Activated T-cell treated with anti-CD3 and anti-CD28 coated beads, Interleukin-2, amount 50 U/mL, for 48 hours (primary cell): ENCODE measurements around the gene NEUROG3.

Source experiments
- DNase-seq, 2 experiments: peaks; one replicate each; pipeline ENCODE4 v3.0.0-alpha.2; 2020

Gene NEUROG3

DNA sequence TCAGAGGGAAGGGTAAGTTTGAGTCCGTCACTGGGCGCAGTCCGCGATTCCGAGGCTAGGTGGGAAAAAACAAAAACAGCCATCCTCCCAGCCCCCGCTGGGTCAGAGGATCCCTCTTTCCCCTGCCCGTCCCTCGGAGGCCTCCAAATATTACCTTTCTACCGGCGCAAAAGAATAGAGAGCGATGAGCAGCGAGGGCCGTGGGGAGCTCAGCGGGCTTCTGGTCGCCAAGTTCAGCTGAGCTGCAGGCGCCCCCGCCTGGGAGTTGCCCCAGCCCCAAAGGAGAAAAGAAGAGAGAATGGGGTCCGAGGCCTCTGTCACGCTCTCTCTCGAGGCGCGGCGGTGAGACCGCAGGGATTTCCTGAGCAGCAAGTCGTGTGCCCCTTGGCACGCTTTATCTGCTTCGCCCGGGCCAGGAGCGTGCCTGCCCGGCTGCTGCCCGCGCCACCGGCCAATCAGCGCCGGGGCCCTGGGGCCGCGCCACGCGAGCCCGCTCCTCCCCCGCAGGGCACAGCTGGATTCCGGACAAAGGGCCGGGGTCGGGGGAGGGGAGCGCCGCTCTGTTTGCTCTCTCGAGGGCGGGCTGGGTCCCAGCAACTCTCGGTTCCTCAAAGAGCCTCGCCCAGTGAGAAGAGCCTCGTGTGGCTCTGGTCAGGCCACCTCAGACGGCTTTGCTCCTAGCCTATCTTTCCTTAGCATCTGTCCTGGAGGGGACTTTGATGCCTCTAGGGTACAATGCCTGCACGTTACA, at the start of gene NEUROG3:
NEUROG3 (minus strand) TSS at position 367 of the 751 bp plus-strand sequence. CDS start 379 bp downstream, outside the sequence.
- DNase-seq = peak in 1 of 2 experiments; percentile 33

DNA sequence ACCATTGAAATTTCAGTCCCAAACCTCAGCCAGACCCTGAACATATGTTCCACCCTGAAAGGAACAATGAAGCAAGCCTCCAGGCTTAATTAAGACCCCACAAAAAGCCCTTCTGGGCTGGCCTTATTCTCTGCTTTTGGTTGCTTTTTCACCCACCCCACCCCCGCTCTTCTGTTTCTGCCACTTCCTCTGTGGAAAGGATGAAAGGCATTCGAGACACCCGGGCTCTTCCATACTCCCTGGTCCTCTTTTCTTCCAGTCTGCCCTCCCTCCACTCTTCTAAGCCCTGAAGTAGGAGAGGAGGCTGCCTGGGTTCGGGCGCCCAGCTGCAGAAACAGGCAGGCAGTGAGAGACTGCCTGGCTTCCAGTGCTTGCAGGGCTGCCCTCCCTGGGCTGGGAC, 47.4 kb upstream of the NEUROG3 start:
- no peak for DNase-seq

DNA sequence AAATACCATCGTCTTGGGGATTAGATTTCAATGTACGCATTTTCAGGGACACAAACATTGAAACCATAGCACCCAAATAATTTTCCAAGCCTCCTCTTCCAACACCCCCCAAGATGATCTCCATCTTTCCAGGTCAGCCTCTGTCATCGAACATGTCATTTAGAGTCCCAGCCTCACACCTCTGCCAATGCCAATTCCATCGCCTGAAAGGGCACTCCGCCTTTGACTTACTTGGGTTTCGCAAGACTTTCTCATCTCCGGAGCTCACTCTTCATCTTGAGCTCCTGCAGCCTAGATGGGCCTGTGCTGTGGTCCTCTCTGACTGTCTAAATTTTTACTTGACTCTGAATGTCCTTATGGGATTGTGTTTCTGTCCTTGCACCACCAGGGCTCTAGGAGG, 46.4 kb upstream of the NEUROG3 start:
- no peak for DNase-seq

DNA sequence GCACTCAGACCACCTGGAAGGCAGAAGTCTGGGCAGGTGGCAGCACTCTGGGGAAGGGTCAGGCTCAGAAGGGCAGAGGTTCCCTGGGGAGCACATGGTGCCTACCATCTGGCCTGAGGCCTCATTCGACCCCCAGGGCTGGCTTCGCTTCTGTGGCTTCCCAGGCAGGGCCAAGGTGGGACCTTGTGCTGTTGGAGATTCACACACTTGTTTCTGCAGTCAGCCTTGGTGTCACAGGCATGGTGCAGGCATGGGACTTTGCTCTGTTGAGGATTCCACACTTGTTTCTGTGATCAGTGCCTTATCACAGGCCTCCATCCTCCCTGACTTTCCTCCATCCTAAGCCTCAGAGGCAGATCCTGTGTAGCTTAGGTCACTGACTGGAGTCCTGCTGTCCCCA, 45.5 kb upstream of the NEUROG3 start:
- no peak for DNase-seq

GRCh38 chr10:69616358-69616757, 43.1 kb upstream of the NEUROG3 start:
- DNase-seq = no peak

- DNase-seq = no peak
These were observed 40.9 kb upstream of the NEUROG3 start for GRCh38 chr10:69614130-69614529.

GRCh38 chr10:69612760-69613159, 39.5 kb upstream of the NEUROG3 start:
- no peak for DNase-seq

DNA sequence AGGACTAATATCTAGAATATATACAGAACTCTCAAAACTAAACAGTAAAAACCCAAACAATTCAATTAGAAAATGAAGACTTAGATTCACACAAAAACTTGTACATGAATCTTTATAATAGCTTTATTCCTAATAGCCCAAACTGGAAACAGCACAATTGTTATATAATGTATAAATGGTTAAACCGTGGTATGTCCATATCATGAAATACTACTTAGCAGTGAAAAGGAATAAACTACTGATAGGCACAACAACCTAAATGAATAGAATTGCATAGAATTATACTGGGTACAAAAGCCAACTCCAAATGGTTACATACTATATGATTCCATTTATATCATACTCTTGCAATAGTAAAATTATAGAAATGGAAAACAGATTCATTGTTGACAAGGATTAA, 35.9 kb upstream of the NEUROG3 start:
- no peak for DNase-seq

DNA sequence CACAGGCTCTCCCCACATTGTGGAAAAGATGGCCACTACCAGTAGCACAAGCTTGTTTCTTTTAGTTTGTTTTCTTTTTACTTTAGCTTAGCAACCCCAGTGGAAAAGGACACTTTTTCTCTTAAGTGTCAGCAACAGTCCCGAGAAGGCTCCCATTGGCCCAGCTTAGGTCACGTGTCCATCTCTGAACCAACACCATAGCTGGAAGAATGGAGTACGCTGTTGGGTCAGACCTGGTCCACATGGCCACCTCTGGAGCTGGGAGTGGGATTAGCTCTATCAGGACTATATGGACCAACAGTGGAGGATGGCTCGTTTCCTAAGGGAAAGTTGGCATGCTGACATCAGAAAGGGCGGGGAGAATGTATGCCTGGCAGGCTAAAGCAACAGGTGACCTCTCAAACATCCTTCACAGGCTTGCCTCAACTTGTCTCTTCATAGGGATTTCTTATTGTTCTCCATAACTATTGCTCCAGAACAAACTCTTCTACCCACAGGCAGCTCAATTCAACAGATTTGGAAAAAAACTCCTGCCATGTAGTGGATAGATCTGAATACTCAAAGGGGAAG, 27.6 kb upstream of the NEUROG3 start:
- no peak for DNase-seq

GRCh38 chr10:69588358-69588757, 15.1 kb upstream of the NEUROG3 start:
- DNase-seq = no peak

- DNase-seq = no peak
These were observed 11.4 kb upstream of the NEUROG3 start for GRCh38 chr10:69584624-69585023.

DNA sequence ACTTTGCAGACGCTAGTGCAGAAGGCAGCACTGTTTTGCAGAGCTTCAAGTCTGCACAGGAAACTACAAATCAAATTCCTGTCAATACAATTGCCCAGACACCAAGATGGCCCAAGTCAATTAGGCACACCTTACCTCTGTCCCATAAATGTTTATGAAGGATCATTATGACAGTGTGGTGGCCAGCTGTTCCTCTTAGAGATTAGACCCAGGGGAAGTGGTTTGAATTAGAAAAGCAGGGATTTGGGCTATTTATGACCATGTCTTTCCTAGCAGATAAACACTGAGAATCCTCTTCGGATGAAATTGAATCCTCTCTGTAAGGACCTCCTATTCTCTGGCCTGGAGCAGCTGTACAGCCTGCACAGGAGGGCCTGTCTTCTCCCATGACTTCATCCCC, 9.9 kb upstream of the NEUROG3 start:
- no peak for DNase-seq

DNA sequence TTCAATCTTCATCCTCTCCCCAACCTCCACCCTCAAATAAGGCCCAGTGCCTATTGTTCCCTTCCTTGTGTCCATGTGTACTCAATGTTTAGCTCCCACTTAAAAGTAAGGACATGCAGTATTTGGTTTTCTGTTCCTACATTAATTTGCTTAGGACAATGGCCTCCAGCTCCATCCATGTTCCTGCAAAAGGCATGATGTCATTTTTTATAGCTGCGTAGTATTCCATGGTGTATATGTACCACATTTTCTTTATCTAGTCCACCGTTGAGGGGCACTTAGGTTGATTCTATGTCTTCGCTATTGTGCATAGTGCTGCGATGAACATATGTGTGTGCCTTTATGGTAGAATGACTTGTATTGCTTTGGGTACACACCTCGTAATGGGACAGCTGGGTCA, 7.2 kb upstream of the NEUROG3 start:
- no peak for DNase-seq

DNA sequence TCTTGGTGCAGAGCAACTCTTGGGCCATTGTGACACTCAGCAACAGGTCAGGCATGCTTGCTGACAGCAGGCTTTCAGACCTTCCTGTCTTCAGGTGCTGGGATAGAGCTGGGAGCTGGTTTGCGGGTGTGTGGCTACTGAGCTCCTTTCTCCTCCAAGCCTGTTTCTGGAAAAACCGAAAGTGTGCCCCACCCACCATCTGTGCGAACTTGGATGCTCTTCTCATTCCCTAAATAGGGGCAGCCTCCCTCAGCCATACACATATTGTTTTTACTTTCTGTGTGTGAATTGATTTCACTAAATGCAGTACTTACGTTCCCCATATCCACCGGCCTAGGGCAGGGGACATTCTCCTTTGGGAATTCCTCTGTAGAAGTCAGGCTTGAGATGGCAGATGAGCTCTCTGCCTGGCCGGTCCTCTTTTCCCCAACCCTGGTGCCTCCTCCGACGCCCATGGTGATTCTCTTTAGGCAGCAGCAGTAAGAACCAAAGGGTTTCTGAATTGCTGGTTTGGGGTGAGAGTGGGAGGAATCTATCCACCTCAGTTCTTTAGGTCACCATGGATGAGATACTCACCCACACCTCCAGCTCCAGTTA, 6.3 kb upstream of the NEUROG3 start:
- DNase-seq = no peak

GRCh38 chr10:69578508-69578991, 5.3 kb upstream of the NEUROG3 start:
- no peak for DNase-seq

DNA sequence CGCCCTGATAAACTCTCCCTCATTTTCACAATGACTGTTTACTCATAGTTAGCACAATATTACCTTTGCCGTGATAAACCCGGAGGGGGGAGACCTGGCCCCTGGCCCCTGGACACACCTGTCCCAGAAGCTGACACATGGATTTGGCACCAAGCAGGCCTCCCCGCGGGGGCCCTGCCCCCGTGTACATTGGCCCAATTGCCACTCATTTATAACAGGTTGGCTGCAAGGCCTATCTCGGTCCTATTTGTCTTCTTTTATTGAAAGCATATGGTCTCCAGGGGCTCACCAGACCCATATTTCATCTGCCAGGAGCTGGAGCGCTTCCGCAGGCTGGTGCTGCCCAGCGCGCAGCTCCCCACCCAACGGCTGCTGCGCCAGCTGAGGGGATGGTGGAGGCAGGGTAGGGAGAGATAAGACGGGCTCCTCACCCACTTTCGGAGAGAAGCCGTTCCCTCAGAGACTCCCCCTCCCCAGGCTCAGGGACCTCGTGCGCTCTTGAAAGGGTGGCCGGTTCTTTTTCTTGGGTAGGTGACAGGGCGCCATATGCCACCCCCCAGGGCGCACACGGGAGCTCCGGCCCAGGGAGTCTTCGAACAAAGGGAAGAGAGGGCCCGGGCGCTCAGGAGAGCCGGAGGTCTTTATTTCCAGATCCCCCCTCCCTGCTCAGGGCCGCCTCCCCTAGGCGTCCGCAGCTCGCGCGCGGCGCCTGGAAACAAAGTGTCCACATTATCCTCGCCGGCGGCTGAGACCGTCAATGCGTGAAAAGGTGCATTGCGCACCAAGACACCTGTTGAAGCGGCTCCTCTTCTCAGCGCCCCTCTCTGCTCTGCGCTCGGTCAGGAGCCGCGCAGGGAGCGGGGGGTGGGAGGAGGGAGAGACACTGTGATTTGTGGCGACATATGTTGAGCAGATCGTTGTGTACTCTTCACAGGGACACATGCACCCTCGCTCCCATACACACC, 4.3 kb upstream of the NEUROG3 start:
- peak in 1 of 2 experiments; percentile 34 for DNase-seq

DNA sequence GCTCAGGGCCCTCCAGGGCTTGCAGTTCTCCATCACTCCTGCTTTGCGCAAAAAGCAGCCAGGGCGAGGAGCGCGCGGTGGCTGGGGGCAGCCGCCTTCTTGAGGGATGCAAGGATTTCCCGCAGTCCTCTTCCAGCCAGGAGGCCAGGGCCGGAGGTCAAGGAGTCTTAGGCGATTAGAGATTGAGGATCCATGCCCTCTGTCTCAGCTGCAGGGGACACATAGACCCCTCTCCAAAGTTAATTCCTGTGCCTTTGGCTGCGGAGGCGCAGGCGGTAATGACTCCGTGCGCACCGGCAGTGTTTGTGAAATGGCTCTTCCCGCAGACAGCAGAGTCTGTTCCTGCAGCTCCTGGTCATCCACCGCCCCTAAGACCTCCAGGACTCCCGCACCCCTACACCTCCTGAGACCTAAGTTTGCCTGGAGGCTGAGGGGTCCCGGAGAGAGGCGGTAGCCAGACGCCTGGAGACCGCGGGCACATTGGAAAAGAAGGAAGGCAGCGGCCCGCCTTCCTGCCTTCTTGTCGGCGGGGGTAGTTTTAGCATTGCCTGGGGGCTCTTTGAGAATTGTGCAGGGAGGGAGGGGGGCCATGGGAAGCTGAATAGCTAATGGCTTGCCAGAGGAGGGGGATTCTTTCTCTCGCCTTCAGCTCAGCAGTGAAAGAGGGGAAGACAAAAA, 3.3 kb upstream of the NEUROG3 start:
- DNase-seq = peak in 1 of 2 experiments; percentile 29

GRCh38 chr10:69575164-69575722, 2.0 kb upstream of the NEUROG3 start:
- no peak for DNase-seq

DNA sequence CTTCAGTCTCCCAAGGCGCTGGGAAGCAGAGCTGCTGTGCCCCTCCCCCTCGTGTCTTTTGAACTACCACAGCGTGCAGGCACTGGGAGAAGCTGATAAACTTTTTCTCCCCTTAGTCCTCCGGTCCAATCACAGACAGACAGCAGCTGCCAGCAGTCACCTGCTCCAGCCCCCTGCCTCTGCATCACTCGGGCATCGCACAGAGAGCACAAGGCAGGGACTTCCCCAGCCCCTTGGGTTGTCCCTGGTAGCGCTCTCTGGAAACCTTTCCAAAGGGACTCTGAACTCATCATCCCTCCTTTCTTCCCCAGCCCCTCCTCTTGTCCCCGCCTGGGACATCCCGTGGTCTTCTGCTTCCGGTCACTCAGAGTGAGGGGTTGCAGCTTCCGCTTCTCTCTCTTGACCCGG, 1.4 kb upstream of the NEUROG3 start:
- DNase-seq = peak in 1 of 2 experiments; percentile 26

DNA sequence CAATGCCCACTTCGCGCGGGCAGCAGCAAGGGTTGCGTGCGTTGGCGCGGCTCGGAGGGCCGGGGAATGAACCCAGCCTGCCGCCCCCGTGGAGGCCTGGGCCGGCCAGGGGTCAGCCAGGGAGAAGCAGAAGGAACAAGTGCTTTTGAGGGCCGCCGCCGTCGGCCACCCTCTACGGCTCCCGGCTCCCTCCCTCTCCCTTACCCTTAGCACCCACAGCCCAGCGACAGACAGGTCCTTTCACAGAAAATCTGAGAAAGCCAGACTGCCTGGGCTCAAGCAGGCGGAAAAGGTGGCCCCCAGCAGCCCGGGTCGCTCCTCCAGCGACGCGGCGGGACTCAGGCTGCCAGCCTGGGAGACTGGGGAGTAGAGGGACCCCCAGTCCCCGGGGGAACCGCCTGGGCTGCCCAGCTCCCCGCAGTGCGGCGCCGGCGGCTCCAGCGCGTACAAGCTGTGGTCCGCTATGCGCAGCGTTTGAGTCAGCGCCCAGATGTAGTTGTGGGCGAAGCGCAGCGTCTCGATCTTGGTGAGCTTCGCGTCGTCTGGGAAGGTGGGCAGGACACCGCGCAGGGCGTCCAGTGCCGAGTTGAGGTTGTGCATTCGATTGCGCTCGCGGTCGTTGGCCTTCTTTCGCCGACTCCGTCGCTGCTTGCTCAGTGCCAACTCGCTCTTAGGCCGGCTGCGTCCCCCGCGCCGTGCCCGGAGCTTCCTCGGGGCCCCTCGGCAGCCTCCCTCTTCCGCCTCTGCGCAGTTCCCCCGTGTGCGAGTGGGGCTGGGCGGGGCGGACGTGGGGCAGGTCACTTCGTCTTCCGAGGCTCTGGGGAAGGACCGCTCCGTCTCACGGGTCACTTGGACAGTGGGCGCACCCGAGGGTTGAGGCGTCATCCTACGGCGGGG, 815 bp downstream of the NEUROG3 start:
- DNase-seq = peak in 1 of 2 experiments; percentile 65

- DNase-seq = no peak
These were observed 1.5 kb downstream of the NEUROG3 start for GRCh38 chr10:69571618-69572158.
